ENCODE measurements around the gene ARVCF.

Gene ARVCF

GRCh38 chr22:20056161-20056560 lies 39.5 kb upstream of the ARVCF start:
- H3K4me3 ChIP-seq (replicated peaks in 1 of 2; ENCODE audit: low read depth in 2 of 2, low read length in 2 of 2), result no peak overlapping the region
- DNase-seq (ENCODE audit: low read depth in 2 of 2), result no peak
- TF ChIP-seq, protein P1, sequence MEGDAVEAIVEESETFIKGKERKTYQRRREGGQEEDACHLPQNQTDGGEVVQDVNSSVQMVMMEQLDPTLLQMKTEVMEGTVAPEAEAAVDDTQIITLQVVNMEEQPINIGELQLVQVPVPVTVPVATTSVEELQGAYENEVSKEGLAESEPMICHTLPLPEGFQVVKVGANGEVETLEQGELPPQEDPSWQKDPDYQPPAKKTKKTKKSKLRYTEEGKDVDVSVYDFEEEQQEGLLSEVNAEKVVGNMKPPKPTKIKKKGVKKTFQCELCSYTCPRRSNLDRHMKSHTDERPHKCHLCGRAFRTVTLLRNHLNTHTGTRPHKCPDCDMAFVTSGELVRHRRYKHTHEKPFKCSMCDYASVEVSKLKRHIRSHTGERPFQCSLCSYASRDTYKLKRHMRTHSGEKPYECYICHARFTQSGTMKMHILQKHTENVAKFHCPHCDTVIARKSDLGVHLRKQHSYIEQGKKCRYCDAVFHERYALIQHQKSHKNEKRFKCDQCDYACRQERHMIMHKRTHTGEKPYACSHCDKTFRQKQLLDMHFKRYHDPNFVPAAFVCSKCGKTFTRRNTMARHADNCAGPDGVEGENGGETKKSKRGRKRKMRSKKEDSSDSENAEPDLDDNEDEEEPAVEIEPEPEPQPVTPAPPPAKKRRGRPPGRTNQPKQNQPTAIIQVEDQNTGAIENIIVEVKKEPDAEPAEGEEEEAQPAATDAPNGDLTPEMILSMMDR (IDR thresholded peaks at IDR 0.05; ENCODE audit: low read depth, low read length), result no peak

DNA sequence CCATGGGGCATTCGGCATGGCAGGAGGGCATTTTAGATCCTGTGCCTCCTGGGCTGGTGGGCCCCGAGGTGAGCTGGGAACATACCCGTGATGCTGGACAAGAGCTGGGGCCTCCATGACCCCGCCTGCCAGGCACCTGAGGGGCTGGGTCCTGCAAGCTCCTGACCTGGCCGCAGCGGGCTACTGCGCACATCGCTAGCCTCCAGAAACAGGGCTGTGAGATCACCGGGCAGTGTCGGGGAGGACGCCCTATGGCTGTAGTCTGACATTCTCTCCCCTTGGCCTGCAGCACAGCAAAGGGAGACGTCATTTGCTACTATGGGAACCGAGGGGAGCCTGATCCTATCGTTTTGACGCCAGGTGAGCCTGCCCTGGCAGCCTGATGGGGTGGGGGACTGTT lies 39.0 kb upstream of the ARVCF start:
- H3K4me3 ChIP-seq (replicated peaks in 1 of 2; ENCODE audit: low read depth in 2 of 2, low read length in 2 of 2), result no peak overlapping the region
- TF ChIP-seq, protein P1 (IDR thresholded peaks at IDR 0.05; ENCODE audit: low read depth, low read length), result no peak
- no peak for DNase-seq (ENCODE audit: low read depth in 2 of 2)

- DNase-seq (ENCODE audit: low read depth in 2 of 2), result no peak
- H3K4me3 ChIP-seq (replicated peaks in 1 of 2; ENCODE audit: low read depth in 2 of 2, low read length in 2 of 2), result no peak overlapping the region
- TF ChIP-seq, protein P1 (IDR thresholded peaks at IDR 0.05; ENCODE audit: low read depth, low read length), result no peak
Observed at GRCh38 chr22:20055144-20055543, 38.5 kb upstream of the ARVCF start.

- TF ChIP-seq, protein P1 (IDR thresholded peaks at IDR 0.05; ENCODE audit: low read depth, low read length), result no peak
- no peak overlapping the region for H3K4me3 ChIP-seq (replicated peaks in 1 of 2; ENCODE audit: low read depth in 2 of 2, low read length in 2 of 2)
- no peak for DNase-seq (ENCODE audit: low read depth in 2 of 2)
Observed at GRCh38 chr22:20054485-20054884, 37.9 kb upstream of the ARVCF start.

- TF ChIP-seq, protein P1 (IDR thresholded peaks at IDR 0.05; ENCODE audit: low read depth, low read length), result no peak
- no peak overlapping the region for H3K4me3 ChIP-seq (replicated peaks in 1 of 2; ENCODE audit: low read depth in 2 of 2, low read length in 2 of 2)
- DNase-seq (ENCODE audit: low read depth in 2 of 2), result no peak
Observed at GRCh38 chr22:20054034-20054427, 37.4 kb upstream of the ARVCF start.

GRCh38 chr22:20053407-20054033 lies 36.9 kb upstream of the ARVCF start:
- H3K4me3 ChIP-seq (replicated peaks in 1 of 2; ENCODE audit: low read depth in 2 of 2, low read length in 2 of 2), result no peak overlapping the region
- TF ChIP-seq, protein P1 (IDR thresholded peaks at IDR 0.05; ENCODE audit: low read depth, low read length), result no peak
- DNase-seq (ENCODE audit: low read depth in 2 of 2), result no peak

All from cardiac fibroblast (primary cell).